Spinal cord (tissue), 10 donors: ENCODE measurements around the gene ASF1A. TPM values are rescaled to one million over a fixed set of nuclear protein-coding genes. Genes with fewer than 3 reads are reported as not detected.

ENCODE experiments used
- DNase-seq, 6 donors: peaks; one replicate each; pipeline versions ENCODE4 v3.0.0 to v3.0.0-alpha.2; 2013 to 2015; ENCODE audit warnings: low spot score in 6 of 6, low read depth in 4 of 6
- H3K27ac ChIP-seq: one replicate; pipeline ENCODE4 v1.5.1; 2013; ENCODE audit warnings: low read depth, low read length, control low read depth
- H3K27me3 ChIP-seq: one replicate; pipeline ENCODE4 v1.6.1; 2013; ENCODE audit warnings: low read length; ENCODE audit not compliant: control insufficient read depth, insufficient read depth
- H3K36me3 ChIP-seq: one replicate; pipeline ENCODE4 v1.6.1; 2013; ENCODE audit warnings: low read length; ENCODE audit not compliant: control insufficient read depth, insufficient read depth
- H3K4me1 ChIP-seq: one replicate; pipeline ENCODE4 v1.6.1; 2013; ENCODE audit warnings: low read length; ENCODE audit not compliant: control insufficient read depth, insufficient read depth
- H3K4me3 ChIP-seq: one replicate; pipeline ENCODE4 v1.5.1; 2013; ENCODE audit warnings: low read depth, low read length, control low read depth
- H3K9me3 ChIP-seq: one replicate; pipeline ENCODE4 v1.6.1; 2013; ENCODE audit warnings: low read length; ENCODE audit not compliant: control insufficient read depth, insufficient read depth
- WGBS: methylation state at CpG from one replicate; pipeline ENCODE4 v1.1.5; 2013; ENCODE audit warnings: missing lambda C conversion rate; ENCODE audit not compliant: insufficient coverage; 5-methylcytosine and 5-hydroxymethylcytosine counted together
- long read RNA-seq, 4 donors: transcript quantifications; one replicate each; lab custom pipeline, GENCODE V29; 2026
- polyA plus RNA-seq, 2 donors: library from polyadenylated mRNA; unstranded; fragments of 120-200 nt; gene quantifications; one replicate each; pipeline ENCODE4 v1.2.1, GENCODE V29; 2013; ENCODE audit not compliant: insufficient read length in 2 of 2
- total RNA-seq, 2 donors: library from RNA; depleted of rRNA in 1 of 2; stranded (reverse); fragments of 120-200 nt in 1 of 2; fragments of >200 nt in 1 of 2; gene quantifications; one replicate each; pipeline versions ENCODE4 v1.2.3 to v1.2.4, GENCODE V29; 2013 to 2014
- donor health status: healthy.

The ASF1A gene
- total RNA-seq (10 to 100 TPM; 30.4 to 40.4 TPM), polyA plus RNA-seq (10 to 100 TPM; 25.9 to 34.4 TPM)
- long read RNA-seq, donor 1, transcript ASF1A-201 (4 exons, 2,362 nt) = major isoform, 23 of 23 reads
- long read RNA-seq, donor 1, partial matches to known transcripts = 0 of 23 reads
- long read RNA-seq, donor 1, other reads (novel, unspliced or antisense) = 0 of 23 reads
- long read RNA-seq, donor 2, transcript ASF1A-201 (4 exons, 2,362 nt) = major isoform, 5 of 5 reads
- long read RNA-seq, donor 2, partial matches to known transcripts = 0 of 5 reads
- long read RNA-seq, donor 2, other reads (novel, unspliced or antisense) = 0 of 5 reads
- long read RNA-seq, donor 3, transcript ASF1A-201 (4 exons, 2,362 nt) = major isoform, 14 of 14 reads
- long read RNA-seq, donor 3, partial matches to known transcripts = 0 of 14 reads
- long read RNA-seq, donor 3, other reads (novel, unspliced or antisense) = 0 of 14 reads
- long read RNA-seq, donor 4, transcript ASF1A-201 (4 exons, 2,362 nt) = major isoform, 31 of 32 reads
- long read RNA-seq, donor 4, partial matches to known transcripts = 0 of 32 reads
- long read RNA-seq, donor 4, other reads (novel, unspliced or antisense) = 0 of 32 reads

GRCh38 chr6:118893807-118894424 lies at the start of gene ASF1A:
ASF1A (plus strand) TSS chr6:118894152; CDS start chr6:118894414, 262 bp downstream.
- WGBS = 0% methylated on average over 49 of the region's 51 CpGs
- Histone ChIP-seq H3K4me3 (peak within 1 kb of the TSS; percentile 96), H3K4me1 (peaks cover 4% of the 10 kb centered on the region), H3K27me3 (no peaks in the 10 kb centered on the region), H3K9me3 (no peaks in the 10 kb centered on the region), H3K27ac (peak within 1 kb of the TSS; percentile 98), H3K36me3 (peaks cover 3% of the 10 kb centered on the region)
- DNase-seq = peak; percentile 94 to 100 (median 98)

- Histone ChIP-seq H3K4me1 (no peaks in the 10 kb centered on the region), H3K4me3 (no peak overlapping the region), H3K9me3 (peaks cover 1% of the 10 kb centered on the region), H3K27ac (no peak overlapping the region), H3K27me3 (no peaks in the 10 kb centered on the region), H3K36me3 (no peaks in the 10 kb centered on the region)
- no peak for DNase-seq
- no CpG with 5 or more reads among the region's 3 CpGs for WGBS
These were observed 49.0 kb upstream of the ASF1A start for GRCh38 chr6:118844915-118845314.

- Histone ChIP-seq H3K36me3 (no peaks in the 10 kb centered on the region), H3K4me1 (no peaks in the 10 kb centered on the region), H3K4me3 (no peak overlapping the region), H3K27ac (no peak overlapping the region), H3K9me3 (no peaks in the 10 kb centered on the region), H3K27me3 (no peaks in the 10 kb centered on the region)
- no peak for DNase-seq
- 91% methylated on average over 3 of the region's 5 CpGs for WGBS
These were observed 40.5 kb upstream of the ASF1A start for GRCh38 chr6:118853408-118853807.

GRCh38 chr6:118856301-118856700 lies 37.7 kb upstream of the ASF1A start:
- Histone ChIP-seq H3K4me1 (no peaks in the 10 kb centered on the region), H3K4me3 (no peak overlapping the region), H3K36me3 (peaks cover 5% of the 10 kb centered on the region), H3K9me3 (peaks cover 2% of the 10 kb centered on the region), H3K27me3 (no peaks in the 10 kb centered on the region), H3K27ac (no peak overlapping the region)
- no peak for DNase-seq
- 100% methylated on average over 1 of the region's 4 CpGs for WGBS

- Histone ChIP-seq H3K36me3 (peaks cover 9% of the 10 kb centered on the region), H3K27ac (no peak overlapping the region), H3K4me1 (no peaks in the 10 kb centered on the region), H3K27me3 (no peaks in the 10 kb centered on the region), H3K4me3 (no peak overlapping the region), H3K9me3 (peaks cover 2% of the 10 kb centered on the region)
- WGBS = 58% methylated on average over 1 of the region's 3 CpGs
- DNase-seq = no peak
These were observed 34.4 kb upstream of the ASF1A start for GRCh38 chr6:118859517-118860064.

- no CpG with 5 or more reads among the region's 1 CpG for WGBS
- H3K36me3 ChIP-seq = peaks cover 9% of the 10 kb centered on the region
- H3K9me3 ChIP-seq = peaks cover 2% of the 10 kb centered on the region
These were observed 33.6 kb upstream of the ASF1A start for GRCh38 chr6:118860363-118860762.

GRCh38 chr6:118860880-118861279 lies 33.1 kb upstream of the ASF1A start:
- Histone ChIP-seq H3K9me3 (peaks cover 3% of the 10 kb centered on the region), H3K4me3 (no peak overlapping the region), H3K36me3 (peaks cover 9% of the 10 kb centered on the region), H3K27me3 (no peaks in the 10 kb centered on the region), H3K4me1 (no peaks in the 10 kb centered on the region), H3K27ac (no peak overlapping the region)
- 97% methylated on average over 10 of the region's 10 CpGs for WGBS
- no peak for DNase-seq

More at GRCh38 chr6:118860363-118860762, 33.6 kb upstream of the ASF1A start:
- Histone ChIP-seq H3K27me3 (no peaks in the 10 kb centered on the region), H3K4me3 (no peak overlapping the region), H3K27ac (no peak overlapping the region), H3K4me1 (no peaks in the 10 kb centered on the region)
- DNase-seq = no peak

- Histone ChIP-seq H3K4me3 (no peak overlapping the region), H3K9me3 (peaks cover 5% of the 10 kb centered on the region), H3K27me3 (no peaks in the 10 kb centered on the region), H3K27ac (no peak overlapping the region), H3K36me3 (peaks cover 9% of the 10 kb centered on the region), H3K4me1 (no peaks in the 10 kb centered on the region)
- DNase-seq = no peak
- 100% methylated on average over 1 of the region's 4 CpGs for WGBS
These were observed 31.5 kb upstream of the ASF1A start for GRCh38 chr6:118862443-118862842.

- H3K4me1 ChIP-seq = no peaks in the 10 kb centered on the region
- H3K4me3 ChIP-seq = no peak overlapping the region
- peaks cover 9% of the 10 kb centered on the region for H3K36me3 ChIP-seq
- no peaks in the 10 kb centered on the region for H3K27me3 ChIP-seq
- 78% methylated on average over 5 of the region's 7 CpGs for WGBS
- DNase-seq = no peak
- no peak overlapping the region for H3K27ac ChIP-seq
- peaks cover 5% of the 10 kb centered on the region for H3K9me3 ChIP-seq
These were observed 29.4 kb upstream of the ASF1A start for GRCh38 chr6:118864341-118865099.
